ENCODE measurements around the gene CAMK1. TPM values are rescaled to one million over a fixed set of nuclear protein-coding genes. Genes with fewer than 3 reads are reported as not detected.
A peak's percentile ranks its signal among the peaks of the same experiment; 100 is the strongest.

Gene CAMK1
- total and polyA plus RNA-seq, 2 experiments from 2014 or later, result 20.4 to 23.7 TPM

DNA sequence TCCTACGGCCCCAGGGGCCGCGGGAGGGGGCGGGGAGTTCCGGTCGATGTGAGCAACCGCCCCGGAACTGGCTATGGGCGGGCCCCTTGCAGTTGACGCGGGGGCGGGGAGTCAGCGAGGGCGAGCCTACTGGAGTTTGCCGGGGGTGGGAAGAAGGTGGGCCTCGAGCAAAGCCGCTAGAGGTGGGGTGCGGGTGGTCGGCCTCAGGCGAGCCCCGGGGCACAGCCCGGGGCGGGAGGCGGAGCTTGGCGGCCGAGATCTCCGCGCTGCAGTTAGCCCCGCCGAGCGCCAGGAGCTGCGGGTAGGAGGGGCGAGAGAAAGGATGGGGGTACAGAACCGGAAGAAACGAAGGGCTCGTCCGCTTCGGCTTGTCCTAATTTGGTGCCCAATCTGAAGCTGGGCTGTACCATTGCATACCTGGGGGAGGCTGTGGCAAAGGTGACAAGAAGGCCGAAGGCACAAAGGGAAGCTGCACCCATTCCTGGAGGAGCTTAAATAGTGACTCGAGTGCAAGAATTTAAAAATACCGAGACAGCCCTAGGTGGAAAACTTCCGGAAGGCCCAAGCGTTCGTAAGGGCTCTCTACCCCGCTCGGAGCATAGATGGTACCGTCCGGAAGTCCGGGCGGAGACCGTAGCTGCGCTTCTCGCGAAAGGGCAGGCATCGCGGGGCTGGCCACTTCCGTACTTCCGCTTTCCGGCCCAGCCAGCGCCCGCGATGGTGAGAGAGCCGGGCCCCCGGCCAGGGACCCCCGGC lies 22.8 kb upstream of the CAMK1 start, which contains the start of the genes ARPC4 and TADA3:
TSS of gene ARPC4 (plus strand) at position 678 of the 756 bp plus-strand sequence. CDS start at position 718, 40 bp downstream.
TSS of gene TADA3 (minus strand) at position 69 of the 756 bp plus-strand sequence. CDS start 1,007 bp downstream, outside the sequence.
- TF ChIP-seq, protein P1, sequence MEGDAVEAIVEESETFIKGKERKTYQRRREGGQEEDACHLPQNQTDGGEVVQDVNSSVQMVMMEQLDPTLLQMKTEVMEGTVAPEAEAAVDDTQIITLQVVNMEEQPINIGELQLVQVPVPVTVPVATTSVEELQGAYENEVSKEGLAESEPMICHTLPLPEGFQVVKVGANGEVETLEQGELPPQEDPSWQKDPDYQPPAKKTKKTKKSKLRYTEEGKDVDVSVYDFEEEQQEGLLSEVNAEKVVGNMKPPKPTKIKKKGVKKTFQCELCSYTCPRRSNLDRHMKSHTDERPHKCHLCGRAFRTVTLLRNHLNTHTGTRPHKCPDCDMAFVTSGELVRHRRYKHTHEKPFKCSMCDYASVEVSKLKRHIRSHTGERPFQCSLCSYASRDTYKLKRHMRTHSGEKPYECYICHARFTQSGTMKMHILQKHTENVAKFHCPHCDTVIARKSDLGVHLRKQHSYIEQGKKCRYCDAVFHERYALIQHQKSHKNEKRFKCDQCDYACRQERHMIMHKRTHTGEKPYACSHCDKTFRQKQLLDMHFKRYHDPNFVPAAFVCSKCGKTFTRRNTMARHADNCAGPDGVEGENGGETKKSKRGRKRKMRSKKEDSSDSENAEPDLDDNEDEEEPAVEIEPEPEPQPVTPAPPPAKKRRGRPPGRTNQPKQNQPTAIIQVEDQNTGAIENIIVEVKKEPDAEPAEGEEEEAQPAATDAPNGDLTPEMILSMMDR (IDR thresholded peaks at IDR 0.05; ENCODE audit: low read depth, low read length), result no peak
- H3K36me3 ChIP-seq, result peaks cover 6% of the 10 kb centered on the region
- no peaks in the 10 kb centered on the region for H3K9me3 ChIP-seq (ENCODE audit: low read depth)

DNA sequence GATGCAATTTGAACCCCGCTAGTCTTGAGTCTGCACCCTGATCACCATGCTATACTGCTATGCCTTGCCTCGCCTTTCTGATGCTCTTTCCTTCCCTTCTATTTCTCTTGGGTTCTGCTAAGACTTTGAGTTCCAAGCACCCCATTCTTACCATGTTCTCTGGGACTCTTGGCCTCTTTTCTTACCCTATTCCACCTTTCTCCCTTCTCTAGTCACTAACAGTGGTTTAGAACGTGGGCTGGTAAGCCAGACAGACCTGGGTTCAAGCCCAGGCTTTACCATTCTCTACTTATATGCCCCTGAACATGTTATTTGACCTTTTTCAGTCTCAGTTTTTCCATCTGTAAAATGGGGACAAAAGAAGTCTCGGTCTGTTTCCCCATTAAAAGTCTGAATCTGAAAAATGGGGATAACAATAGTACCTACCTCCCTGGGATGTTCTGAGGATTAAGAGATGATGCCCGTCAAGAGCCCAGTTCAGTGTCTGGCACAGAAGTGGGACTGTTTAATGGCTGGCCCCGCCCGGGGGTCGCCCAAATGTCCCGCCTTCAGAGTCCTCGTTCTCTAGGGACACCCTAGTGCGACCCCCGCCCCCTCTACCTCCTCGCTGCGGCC lies 22.1 kb upstream of the CAMK1 start:
- H3K4me1 ChIP-seq (ENCODE audit: low read depth), result peaks cover 13% of the 10 kb centered on the region
- TF ChIP-seq, protein P1 (IDR thresholded peaks at IDR 0.05; ENCODE audit: low read depth, low read length), result no peak
- no peaks in the 10 kb centered on the region for H3K27me3 ChIP-seq
- H3K9me3 ChIP-seq (ENCODE audit: low read depth), result no peaks in the 10 kb centered on the region
- DNase-seq (ENCODE audit: low read depth in 1 of 2, low spot score in 1 of 2), result no peak
- peak overlapping the region; percentile 100 for H3K27ac ChIP-seq
- H3K4me3 ChIP-seq, result peak overlapping the region; percentile 87
- no peaks in the 10 kb centered on the region for H3K36me3 ChIP-seq

More for the DNA sequence above, 22.8 kb upstream of the CAMK1 start, which contains the start of the genes ARPC4 and TADA3:
- Histone ChIP-seq H3K27ac (peak within 1 kb of the TSS; percentile 100), H3K4me1 (ENCODE audit: low read depth) (peaks cover 13% of the 10 kb centered on the region), H3K27me3 (no peaks in the 10 kb centered on the region), H3K4me3 (peak within 1 kb of the TSS; percentile 87)
- peak; percentile 95 to 98 for DNase-seq (ENCODE audit: low read depth in 1 of 2, low spot score in 1 of 2)

DNA sequence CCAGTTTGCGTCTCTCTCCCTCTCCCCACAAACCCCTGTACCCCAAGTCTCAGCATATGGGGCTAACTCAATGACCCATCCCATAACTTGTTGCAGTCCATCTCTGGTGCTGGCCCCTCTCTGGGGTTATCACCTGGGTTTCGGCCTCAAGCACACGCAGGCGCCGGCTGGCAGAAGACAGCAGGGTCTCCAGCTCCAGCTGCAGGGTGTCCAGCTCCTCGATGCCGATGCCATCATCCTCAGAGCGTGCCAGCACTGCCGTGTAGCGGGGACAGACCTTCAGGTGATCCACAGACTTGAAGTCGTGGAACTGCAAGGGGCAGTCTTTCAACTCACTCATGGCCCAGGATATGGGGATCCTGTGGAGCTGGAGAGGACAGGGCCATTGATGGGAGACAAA lies 21.4 kb upstream of the CAMK1 start:
- peaks cover 13% of the 10 kb centered on the region for H3K4me1 ChIP-seq (ENCODE audit: low read depth)
- no peak for DNase-seq (ENCODE audit: low read depth in 1 of 2, low spot score in 1 of 2)
- peaks cover 3% of the 10 kb centered on the region for H3K36me3 ChIP-seq
- H3K9me3 ChIP-seq (ENCODE audit: low read depth), result no peaks in the 10 kb centered on the region
- no peak overlapping the region for H3K4me3 ChIP-seq
- TF ChIP-seq, protein P1 (IDR thresholded peaks at IDR 0.05; ENCODE audit: low read depth, low read length), result no peak
- H3K27ac ChIP-seq, result peak overlapping the region; percentile 100
- no peaks in the 10 kb centered on the region for H3K27me3 ChIP-seq

DNA sequence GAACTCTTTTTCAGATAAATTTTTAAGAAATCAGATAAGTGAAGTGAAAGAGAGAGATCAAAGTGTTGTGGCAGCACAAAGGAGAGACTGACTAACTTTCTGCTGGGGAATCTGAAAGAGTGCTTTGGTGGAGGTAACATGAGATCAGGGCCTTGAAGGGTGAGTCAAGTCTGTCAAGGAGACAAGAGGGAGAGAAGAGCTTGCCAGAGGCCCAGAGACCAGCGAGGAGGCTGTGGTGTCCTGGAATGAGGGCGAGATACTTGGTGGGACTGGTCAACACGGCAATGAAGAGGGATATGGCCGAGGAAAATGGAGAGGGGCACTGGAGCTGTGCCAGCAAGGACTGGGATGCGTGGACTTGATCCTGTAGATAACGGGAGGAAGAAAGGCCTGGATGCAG lies 18.0 kb upstream of the CAMK1 start:
- no peak for DNase-seq (ENCODE audit: low read depth in 1 of 2, low spot score in 1 of 2)
- no peaks in the 10 kb centered on the region for H3K9me3 ChIP-seq (ENCODE audit: low read depth)
- H3K4me3 ChIP-seq, result no peak overlapping the region
- H3K4me1 ChIP-seq (ENCODE audit: low read depth), result peaks cover 5% of the 10 kb centered on the region
- TF ChIP-seq, protein P1 (IDR thresholded peaks at IDR 0.05; ENCODE audit: low read depth, low read length), result no peak
- no peaks in the 10 kb centered on the region for H3K27me3 ChIP-seq
- H3K27ac ChIP-seq, result peak overlapping the region; percentile 6
- peaks cover 19% of the 10 kb centered on the region for H3K36me3 ChIP-seq

DNA sequence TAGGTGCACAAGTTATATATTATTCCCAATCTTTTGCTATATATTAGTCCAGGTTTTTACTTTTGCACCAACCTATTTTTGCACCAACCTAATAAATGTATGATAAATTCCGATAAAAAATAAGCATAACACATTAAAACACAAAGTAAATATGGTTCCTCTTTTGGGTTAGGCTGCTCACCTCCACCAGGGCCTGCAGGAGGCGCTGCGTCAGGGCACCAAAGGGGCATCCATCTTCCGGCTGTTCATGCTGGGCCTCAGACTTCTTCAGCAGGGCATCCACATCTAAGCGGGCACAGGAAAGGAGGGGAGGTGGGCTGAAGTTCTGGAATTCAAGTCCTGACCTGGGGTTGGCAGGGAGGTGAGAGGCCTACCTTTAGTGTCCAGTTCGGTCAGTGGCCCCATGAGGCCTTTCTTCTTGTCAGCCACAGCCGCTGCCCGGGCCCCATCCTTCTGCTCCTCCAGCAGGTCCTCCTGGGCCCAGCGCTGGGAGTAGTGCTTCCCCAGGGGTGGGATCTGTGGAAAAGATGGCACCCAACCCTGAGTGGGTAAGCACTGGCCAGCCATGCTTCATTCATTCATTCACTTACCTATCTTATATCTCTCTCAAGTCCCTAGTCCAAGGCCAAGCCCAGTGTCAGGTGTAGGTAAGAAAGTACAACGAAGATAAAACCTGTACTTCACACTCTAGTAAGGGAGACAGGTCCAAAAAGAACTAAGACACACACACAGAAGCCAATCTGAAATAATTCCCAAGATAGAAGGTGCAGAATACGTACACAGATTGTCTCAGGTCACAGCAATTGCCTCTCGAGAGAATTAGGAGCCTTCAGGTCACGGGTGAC lies 17.3 kb upstream of the CAMK1 start:
- Histone ChIP-seq H3K4me3 (no peak overlapping the region), H3K27me3 (no peaks in the 10 kb centered on the region), H3K4me1 (ENCODE audit: low read depth) (peaks cover 5% of the 10 kb centered on the region), H3K9me3 (ENCODE audit: low read depth) (no peaks in the 10 kb centered on the region), H3K27ac (peak overlapping the region; percentile 6), H3K36me3 (peaks cover 26% of the 10 kb centered on the region)
- TF ChIP-seq, protein P1 (IDR thresholded peaks at IDR 0.05; ENCODE audit: low read depth, low read length), result peak; percentile 47
- no peak for DNase-seq (ENCODE audit: low read depth in 1 of 2, low spot score in 1 of 2)

Data from cardiac muscle cell (in vitro differentiated cells and primary cell).